GM20431 (cell line): ENCODE results near the gene DPY19L2.
"Not testable (repeated sequence)": the region's sequence is repeated elsewhere in the genome, so short reads cannot be mapped to it uniquely, and the experiment has no call there.

ENCODE experiments used
- in situ Hi-C: fragments of 300-500 bp; cut with MseI, MboI; formaldehyde crosslinking; loops from one replicate; pipeline ENCODE4 v1.15.0; 2020; ENCODE audit warnings: low sequenced_read_pairs; ENCODE audit not compliant: unreplicated experiment

The DPY19L2 gene

GRCh38 chr12:63668028-63668799 lies at the start of gene DPY19L2:
TSS of gene DPY19L2 (minus strand) at chr12:63668493. CDS start at chr12:63668393, 100 bp downstream.
- in situ Hi-C loops: no loop called here

DNA sequence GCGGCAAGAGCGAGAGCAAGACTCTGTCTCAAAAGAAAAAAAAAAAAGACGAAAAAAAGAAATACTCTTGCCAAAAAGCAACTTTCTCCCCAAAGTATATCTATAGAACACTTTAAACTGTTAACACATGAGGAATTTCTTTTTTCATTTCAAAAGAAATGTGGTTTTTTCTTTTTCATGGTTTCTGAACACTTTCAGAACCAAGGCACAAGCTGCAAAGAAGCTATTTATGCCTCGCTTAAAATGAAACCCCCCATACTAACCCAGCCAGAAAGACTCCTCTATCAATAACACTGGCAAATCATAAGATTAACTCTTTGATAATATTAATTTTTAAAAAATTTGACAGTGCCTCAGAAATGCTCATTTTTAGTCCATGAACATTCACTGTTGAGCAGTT lies 48.6 kb upstream of the DPY19L2 start:
- in situ Hi-C loops: not testable (repeated sequence)

DNA sequence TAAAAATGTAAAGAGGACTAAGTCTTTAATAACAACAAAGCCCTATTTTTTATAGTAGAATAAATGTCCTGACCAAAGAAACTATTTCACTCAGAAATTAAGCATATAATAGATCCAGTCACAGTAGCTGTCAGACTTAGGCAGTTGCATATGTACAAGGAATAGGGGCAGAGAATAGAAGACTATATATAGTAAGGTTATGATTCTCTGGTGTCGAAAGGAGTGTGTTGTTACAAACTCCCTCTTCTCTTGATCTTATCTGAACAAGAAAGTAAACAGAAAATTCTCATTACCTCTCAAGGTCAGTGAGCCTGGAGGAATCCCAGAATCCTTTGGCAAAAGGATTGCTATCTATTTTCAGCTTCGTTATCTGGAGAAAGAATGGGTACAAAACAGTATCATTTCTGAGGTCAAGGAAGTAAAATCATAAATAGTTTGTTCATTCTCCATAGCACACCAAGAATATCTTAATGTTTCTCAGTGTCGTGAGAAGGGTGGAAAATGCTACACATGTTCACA lies 46.9 kb upstream of the DPY19L2 start:
- in situ Hi-C loops: not testable (repeated sequence)

DNA sequence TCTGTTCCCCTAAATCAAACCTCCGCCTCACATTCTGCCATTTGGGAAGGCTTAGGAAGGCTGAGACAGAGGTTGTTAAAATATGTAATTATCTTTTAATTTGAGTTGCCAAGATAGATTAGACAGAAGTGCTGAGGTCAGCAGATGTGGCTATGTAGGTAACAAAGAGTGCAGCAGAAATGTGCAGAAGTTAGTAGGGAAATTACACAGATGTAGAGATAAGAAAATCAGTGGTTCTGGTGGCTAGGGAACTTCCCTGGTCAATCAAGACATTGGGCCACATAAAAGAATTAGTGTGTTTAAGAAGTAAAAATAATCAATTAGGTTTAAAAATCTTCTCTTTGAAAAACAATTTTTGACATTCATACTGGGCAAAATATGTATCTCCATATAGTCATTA lies 46.1 kb upstream of the DPY19L2 start:
- in situ Hi-C loops: not testable (repeated sequence)

GRCh38 chr12:63713681-63714075 lies 45.4 kb upstream of the DPY19L2 start:
- in situ Hi-C loops: not testable (repeated sequence)

- in situ Hi-C loops: not testable (repeated sequence)
Measured at GRCh38 chr12:63712979-63713680, 44.8 kb upstream of the DPY19L2 start.

DNA sequence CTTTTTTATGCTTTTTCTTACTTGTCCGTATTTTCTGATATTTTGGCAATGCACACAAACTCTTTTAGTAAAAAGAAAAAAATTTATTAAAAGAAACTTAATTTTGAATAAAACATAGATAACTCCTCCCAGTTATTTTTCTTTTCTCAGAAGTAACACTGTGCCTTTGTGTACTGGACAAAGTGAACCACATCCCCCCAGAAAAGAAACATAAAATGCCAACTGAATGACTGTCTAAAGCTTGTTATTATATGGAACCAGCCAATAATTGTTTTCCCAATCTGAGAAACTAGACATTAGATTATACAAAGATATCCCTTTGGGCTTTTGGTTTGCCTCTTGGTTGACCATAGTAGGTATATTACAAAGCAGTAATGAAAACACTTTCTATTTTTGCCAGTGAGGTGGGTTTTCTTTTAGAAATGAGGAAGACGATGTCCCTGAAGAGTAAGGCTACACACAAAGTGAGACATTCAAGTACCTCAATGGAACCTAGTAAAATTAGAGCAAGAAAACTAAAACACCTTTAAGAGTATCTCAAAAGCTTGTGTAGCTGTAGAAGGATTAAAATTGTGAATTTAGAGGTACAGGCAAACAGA lies 44.2 kb upstream of the DPY19L2 start:
- in situ Hi-C loops: not testable (repeated sequence)

GRCh38 chr12:63711339-63711738 lies 43.0 kb upstream of the DPY19L2 start:
- in situ Hi-C loops: not testable (repeated sequence)

DNA sequence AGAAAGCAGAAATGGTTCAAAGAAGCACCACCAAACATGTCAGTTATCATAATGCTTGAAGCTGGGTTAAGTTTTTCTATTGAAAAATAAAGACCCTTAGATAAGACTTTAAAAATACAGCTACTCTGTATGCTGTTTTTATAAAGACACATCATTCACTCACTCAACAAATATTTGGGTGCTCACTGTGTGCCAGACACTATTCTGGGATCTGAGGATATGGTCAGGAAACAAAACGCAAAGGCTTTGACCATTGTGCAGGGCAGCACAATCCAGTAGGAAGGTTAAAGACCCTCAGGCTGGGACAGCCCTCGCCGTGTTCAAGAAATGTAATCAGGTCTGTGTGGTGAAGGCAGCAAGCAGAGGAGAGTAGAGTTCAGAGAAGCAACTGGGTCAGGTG lies 38.0 kb upstream of the DPY19L2 start:
- in situ Hi-C loops: no loop called here

DNA sequence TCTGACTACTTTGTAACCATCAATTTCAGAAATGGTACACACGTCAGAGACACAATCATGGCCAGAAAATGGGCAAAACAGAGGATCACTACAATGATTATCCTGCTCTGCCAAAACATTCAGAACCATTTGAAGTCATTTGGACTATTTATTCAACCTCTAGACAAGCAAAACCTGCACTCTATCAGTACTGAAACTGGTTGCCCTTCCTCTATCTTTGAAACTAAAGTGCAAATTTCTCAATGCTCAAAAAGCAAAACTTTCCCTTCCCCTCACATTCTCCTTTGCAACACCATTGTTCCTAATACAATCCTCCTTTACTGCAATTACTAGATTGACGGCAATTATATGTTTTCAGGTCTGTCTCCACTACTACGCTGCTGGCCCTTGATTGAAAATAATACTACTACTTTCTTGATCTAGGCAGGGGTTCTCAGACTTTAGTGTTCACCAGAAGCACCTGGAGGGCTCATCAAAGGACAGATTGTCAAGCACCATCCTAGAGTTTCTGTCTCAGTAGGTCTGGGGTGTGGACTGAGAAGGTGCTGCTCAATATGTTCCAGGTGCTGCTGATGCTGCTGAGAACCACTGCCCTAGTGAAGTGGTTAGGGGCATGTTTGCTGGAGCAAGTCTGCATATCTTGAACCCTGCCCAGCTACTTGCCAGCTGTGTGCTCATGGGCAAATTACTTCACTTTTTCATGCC lies 31.5 kb upstream of the DPY19L2 start:
- in situ Hi-C loops: not testable (repeated sequence)

GRCh38 chr12:63699011-63699410 lies 30.7 kb upstream of the DPY19L2 start:
- in situ Hi-C loops: not testable (repeated sequence)

DNA sequence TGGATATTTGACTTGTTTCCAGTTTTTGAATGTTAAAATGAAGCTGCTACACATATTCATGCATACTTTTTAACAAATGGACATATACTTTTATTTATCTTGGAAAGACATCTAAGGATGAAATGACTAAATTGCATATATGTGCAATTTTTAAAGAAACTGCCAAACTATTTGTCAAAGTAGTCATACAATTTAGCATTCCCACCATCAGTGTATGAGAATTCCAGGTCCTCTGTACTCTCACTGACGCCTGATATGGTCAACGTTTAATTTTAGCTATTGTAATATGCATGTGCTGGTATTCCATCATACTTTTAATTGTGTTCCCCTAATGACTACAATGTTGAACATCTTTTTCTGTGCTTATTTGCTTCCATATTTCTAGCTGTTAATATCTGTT lies 22.5 kb upstream of the DPY19L2 start:
- in situ Hi-C loops: not testable (repeated sequence)

DNA sequence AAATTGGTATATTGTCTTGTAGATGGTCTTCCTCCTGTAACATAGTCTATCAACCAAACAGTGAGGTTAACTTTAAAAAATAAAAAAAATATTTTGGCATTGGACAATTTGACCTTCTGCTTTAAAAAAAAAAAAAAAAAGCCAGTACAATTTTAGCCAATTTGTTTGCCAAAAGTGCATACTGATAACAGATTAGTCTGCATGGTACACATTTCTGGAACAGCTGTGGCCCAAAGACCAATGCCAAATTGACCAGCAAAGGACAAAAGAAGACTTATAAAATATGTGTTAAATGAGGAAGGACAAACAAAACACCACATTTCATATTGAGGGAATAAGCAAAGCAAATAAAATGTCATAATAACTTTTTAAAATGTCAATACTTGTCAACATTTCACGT lies 20.8 kb upstream of the DPY19L2 start:
- in situ Hi-C loops: not testable (repeated sequence)

- in situ Hi-C loops: not testable (repeated sequence)
Measured at GRCh38 chr12:63686623-63687022, 18.3 kb upstream of the DPY19L2 start.

- in situ Hi-C loops: not testable (repeated sequence)
Measured at GRCh38 chr12:63685789-63686188, 17.5 kb upstream of the DPY19L2 start.

- in situ Hi-C loops: not testable (repeated sequence)
Measured at GRCh38 chr12:63682617-63683016, 14.3 kb upstream of the DPY19L2 start.

DNA sequence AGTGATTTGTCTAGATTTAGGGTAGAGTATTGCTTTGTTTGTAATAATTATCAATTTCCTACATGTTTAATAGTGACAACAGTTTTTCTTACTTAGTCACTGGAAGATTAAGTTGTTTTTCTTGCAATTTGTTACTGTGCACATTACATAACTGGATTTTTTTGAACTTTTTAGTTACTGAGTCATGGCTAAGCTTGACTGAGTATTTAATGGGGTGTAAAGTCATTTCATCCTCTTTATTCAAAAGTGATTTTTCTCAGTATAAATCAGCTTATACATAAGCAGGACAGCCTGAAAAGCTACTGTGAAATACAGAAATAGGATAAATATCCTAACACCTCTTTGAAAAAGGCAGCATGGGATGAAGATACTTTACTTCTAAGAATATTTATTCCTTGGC lies 12.5 kb upstream of the DPY19L2 start:
- in situ Hi-C loops: not testable (repeated sequence)

- in situ Hi-C loops: not testable (repeated sequence)
Measured at GRCh38 chr12:63672550-63672949, 4.3 kb upstream of the DPY19L2 start.

DNA sequence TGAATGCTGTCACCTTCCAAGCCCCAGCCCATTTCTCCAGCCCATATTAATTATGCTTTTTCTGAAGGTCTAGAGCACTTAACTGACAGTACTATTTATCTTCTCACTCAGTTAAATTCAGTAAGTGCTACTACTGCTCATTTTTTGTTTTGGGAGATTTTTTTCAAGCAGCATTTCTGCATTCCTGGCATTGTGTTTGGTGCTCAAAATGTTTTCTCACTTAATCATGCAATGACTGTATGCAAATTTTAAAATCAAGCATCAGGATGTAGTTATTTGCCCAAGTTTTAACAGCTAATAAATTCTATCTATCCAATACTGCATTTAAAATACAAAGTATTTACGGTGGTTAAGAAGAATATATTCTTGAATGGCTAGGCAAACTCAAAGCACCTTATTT lies 1.6 kb upstream of the DPY19L2 start:
- in situ Hi-C loops: not testable (repeated sequence)

DNA sequence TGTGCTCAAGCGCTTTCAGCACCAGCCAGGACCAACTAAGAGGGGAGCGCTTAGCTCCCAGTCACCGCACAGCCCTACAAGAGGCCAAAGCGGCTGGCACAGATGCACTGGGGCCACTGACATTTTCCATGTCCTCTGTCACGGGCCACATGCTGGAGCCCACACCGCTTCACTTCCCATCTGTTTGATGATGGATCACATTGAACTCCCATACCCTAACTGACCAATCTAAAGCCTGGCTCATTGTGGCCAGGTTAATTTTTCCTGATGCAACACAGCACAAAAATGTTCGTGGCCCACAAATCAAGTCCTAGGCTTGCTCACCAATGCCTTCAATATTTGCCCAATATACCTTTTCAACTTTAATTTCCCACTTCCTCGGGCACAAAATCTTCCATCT lies 1.1 kb upstream of the DPY19L2 start:
- in situ Hi-C loops: not testable (repeated sequence)
